ENCODE measurements around the gene AURKAIP1.

- TF ChIP-seq CTCF (IDR thresholded peaks at IDR 0.05; ENCODE audit: low read depth, low read length) = no peak
- TF ChIP-seq MAX (IDR thresholded peaks at IDR 0.05; ENCODE audit: low read depth, low read length) = no peak
- no peak for TF ChIP-seq POLR2A (IDR thresholded peaks at IDR 0.05; ENCODE audit: extremely low read depth, insufficient read length)
- TF ChIP-seq MYC (IDR thresholded peaks at IDR 0.05; ENCODE audit: low read depth, low read length) = no peak
These were observed 32.9 kb downstream of the AURKAIP1 start for GRCh38 chr1:1342061-1342562.

Data from NB4 (cell line).